Measurements from ENCODE around the gene LRRC45.

Gene LRRC45

DNA sequence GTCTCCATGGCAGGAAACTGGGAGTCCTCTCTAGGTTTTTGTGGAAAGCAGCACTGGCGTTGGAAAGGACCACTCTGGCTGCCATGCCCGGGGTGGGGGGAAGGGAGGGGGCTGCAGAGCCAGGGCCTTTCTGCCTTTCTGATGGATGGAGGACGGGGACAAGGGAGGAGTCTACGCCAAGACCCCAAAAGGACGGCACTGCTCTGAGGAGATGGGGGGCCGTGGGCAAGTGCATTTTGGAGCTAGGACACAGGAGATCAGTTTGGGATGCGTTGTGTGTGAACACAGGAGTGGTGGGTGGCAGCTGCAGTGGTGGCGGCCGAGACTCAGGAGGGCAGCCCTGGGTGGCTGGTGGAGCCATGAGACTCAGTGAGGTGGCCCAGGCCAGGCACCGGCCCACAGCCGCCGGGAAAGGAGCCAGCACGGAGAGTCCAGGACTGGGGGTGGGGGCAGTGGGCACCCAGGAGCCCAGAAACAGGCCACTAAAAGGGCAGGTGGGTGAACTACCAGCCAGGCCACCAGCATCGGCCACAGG, 2.5 kb upstream of the LRRC45 start:
- DNase-seq, result no peak

DNA sequence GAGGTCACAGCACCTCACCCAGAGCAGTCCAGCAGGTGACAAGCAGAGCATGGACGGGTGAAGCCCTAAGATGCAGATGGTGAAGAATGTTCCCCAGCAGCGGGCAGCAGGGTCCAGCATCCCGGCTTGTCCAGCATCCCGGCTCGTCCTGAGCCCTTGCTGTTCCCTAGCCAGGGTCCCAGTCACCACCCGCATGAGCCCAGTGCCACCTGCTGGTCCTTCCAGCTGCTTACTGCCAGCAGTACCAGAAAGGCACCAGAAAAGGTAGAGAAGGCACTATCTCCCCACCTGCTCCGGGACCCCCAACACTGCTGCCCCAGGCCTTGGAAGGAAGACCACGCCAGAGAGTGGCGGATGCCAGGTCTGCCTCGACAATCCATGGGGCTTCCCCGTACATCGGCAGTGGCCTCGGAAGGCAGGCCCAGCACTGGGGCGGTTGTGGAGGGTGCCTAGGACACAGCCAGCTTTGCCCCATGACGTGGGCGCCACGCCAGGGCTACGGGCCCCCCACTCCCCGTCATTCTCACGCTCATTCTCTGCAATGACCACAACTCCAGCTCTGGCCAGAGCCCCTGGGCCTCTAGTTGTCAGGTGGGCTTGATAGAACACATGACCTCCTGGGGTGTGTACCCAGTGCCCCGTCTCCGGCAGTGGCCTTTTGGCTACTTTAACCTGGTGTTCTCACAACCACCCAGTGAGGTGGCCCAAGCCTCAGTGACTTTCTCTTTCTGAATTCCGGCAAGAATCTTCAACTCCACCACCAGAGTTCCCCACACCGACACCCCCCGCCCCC, 1.8 kb upstream of the LRRC45 start:
- DNase-seq, result peak; percentile 72

DNA sequence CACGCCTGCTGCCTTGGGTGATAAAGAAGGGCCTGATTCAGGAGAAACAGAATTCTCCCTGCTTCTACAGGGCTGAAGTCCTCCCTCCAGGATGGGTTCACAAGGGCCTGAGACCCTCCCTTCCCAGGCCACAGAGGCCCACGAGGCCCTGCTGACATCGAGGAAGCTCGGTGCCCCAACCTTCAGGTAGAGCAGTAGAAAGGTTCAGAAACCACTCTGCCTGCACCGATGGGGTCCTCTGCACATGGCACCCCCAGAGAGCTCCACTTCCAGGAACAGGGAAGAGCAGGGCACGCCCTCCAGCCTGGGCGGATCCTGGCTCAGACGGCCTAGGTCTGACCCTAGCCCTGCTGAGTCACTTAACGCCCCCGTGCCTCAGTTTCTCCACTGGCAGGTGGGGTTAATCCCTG, 1.2 kb upstream of the LRRC45 start:
- no peak for DNase-seq

DNA sequence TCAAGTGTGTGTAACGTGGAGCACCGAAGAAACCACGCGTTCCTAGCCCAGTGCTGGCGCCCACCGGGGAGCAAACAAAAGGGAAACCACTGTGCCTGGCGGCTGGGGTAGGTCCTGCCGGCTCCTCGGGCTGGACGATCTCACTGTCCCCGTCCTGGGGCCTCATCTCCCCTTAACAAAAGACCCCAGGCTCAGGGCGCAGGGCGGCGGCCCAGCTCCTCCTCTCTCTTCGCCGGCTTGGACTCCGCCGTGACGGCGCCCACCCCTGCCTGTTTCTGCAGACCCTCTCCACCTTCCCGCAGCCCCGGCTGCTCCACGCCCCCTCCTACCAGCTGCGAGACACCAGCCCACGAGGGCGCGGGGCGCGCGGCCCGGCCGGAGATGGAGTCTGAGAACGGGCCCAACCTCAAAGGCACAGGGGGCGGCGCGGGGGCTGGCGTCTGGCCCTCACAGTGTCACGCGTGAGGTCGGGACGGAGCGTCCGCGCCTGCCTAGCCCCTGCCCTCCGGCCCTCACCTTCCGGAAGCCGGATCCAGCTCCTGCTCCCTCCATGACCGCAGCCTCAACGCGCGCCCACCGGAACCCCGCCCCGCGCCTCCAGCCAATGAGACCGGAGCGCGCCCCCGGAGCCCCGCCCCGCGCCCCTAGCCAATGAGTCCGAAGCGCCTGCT, 660 bp upstream of the LRRC45 start, which contains the start of gene CENPX:
TSS of gene CENPX (minus strand) at position 569 of the 671 bp plus-strand sequence. CDS start at position 552, 17 bp downstream.
- peak; percentile 58 for DNase-seq

DNA sequence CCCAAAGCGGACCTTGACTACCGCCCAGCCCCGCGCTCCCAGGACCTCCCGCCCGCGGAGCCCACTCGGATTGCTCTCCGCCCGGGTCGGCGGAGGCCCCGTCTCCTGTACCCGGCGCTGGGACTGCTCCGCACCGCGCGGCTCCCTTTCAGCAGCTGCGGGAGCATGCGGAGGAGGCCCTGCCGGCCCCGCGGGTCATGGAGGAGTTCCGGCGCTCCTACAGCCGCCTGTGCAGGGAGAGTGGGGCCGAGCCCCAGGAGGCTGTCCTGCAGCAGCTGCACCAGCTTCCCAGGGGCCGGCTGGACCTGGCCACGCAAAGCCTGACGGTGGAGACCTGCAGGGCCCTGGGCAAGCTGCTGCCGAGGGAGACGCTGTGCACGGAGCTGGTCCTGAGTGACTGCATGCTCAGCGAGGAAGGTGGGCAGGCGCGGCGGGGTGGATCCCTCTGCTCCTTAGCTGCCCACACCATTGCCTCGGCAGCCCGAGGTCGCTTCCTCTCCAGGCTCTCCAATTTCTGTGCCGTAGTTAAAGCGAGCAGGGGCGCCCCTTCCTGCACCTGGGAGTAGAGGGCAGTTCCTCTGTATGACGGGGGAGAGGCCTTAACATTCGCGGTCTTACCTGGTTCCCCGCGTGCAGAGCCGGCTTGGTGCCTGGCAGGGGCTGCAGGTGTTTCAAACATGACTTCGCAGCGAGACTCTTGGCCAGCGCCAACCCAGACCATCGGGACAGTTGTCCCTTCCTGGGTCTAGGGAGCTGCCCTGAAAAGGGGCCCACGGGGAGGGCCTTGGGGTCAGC, 539 bp downstream of the LRRC45 start:
- peak; percentile 64 for DNase-seq

DNA sequence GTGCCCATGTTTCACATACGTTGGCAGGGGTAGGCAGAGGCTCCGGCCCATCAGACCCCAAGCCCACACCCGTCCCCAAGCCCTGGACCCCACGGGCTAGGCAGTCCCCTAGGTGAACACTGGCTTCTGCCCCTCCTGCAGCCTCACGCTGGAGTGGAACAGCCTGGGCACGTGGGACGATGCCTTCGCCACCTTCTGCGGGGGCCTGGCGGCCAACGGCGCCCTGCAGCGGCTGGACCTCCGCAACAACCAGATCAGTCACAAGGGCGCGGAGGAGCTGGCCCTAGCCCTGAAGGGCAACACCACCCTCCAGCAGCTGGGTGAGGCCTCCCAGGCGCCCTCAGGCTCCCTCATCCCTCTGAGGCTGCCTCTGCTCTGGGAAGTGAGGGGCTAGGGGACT, 1.8 kb downstream of the LRRC45 start:
- no peak for DNase-seq

DNA sequence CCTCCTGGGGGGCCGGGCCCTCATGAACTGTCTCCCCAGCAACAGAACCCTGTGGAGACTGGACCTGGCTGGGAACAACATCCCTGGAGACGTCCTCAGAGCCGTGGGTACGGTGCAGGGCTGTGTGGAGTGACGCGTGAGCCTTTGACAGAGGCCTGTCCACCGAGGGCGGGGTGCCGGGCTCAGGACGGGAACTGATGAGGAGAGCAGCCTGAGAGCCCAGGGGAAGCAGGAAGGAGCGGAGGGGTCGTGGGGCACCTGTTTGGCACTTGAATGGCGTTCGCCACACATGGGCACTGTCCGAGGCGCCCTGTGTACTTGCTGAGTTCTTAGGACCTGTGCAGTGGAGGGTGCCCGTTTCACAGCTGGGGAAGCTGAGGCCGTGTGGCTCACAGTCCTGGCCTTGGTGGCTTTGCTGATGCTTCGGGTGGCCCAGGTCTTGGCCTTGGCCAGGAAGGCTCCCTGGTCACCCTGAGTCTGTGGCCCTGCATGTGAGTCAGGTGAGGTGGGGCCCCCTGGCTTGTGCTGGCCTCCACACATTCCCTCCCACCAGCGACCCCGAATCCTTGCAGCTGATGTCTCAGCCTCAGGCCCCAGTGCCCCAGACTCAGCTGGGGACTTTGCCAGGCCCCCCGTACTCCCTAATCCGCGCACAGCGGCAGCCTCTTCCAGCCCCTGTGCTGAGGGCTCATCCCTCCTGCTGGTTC, 2.4 kb downstream of the LRRC45 start:
- no peak for DNase-seq

DNA sequence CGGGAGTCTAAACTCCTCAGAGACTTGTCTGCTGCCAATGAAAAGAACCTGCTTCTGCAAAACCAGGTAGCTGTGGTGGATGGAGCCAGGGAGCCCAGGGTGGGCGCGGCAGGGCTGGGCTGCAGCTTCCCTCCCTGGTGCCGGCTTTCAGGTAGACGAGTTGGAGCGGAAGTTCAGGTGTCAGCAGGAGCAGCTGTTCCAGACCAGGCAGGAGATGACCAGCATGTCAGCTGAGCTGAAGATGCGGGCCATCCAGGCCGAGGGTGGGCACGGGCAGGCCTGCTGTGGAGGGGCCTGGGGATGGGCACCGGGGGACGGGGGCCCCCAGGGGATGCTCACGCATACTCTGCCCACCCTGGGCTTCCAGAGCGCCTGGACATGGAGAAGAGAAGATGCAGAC, 5.1 kb downstream of the LRRC45 start:
- no peak for DNase-seq

DNA sequence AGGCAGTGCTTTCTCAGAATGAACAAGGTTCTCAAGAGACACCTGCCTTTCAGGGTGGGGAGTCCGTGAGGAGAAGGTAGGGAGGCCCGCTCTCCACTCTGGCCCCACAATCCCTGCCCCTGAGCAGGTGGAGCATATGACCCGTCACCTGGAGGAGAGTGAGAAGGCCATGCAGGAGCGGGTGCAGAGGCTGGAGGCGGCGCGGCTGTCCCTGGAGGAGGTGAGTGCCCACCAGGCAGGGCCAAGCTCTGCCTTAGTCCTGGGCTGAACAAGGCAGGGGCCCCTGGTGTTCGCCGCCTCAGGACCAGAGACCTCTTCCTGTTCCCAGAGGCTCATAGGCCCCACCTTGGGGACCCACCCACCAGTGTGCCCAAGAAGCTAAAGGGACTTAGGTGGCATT, 5.9 kb downstream of the LRRC45 start:
- DNase-seq, result no peak

DNA sequence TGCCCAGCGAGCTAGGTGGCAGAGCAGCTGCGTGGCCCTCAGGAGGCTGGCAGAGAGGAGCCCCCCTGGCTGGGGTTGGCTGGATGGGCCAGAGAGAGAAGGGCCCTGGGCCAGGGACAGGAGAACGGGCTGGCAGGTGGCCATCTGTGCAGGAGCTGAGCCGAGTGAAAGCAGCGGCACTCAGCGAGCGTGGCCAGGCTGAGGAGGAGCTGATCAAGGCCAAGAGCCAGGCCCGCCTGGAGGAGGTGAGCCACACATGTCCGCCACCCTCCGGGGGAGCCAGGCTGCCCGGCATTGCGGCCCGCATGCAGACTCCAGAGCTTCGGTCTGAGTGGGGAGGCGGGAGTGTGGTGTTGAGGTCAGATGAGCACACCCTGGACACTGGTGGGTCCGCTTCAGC, 6.3 kb downstream of the LRRC45 start:
- DNase-seq, result no peak

DNA sequence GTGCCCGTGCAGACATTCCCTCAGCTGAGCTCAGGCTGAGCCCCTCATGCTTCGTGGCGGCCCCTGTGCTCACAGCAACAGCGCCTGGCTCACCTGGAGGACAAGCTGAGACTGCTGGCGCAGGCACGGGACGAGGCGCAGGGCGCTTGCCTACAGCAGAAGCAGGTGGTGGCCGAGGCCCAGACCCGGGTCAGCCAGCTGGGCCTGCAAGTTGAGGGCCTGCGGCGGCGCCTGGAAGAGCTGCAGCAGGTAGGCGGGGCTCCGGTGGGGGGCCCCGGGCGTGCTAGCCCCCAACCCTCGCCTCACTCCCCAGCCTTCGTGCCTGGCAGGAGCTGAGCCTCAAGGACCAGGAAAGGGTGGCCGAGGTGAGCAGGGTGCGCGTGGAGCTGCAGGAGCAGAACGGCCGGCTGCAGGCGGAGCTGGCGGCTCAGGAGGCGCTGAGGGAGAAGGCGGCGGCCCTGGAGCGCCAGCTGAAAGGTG, 6.9 kb downstream of the LRRC45 start:
- DNase-seq, result no peak

DNA sequence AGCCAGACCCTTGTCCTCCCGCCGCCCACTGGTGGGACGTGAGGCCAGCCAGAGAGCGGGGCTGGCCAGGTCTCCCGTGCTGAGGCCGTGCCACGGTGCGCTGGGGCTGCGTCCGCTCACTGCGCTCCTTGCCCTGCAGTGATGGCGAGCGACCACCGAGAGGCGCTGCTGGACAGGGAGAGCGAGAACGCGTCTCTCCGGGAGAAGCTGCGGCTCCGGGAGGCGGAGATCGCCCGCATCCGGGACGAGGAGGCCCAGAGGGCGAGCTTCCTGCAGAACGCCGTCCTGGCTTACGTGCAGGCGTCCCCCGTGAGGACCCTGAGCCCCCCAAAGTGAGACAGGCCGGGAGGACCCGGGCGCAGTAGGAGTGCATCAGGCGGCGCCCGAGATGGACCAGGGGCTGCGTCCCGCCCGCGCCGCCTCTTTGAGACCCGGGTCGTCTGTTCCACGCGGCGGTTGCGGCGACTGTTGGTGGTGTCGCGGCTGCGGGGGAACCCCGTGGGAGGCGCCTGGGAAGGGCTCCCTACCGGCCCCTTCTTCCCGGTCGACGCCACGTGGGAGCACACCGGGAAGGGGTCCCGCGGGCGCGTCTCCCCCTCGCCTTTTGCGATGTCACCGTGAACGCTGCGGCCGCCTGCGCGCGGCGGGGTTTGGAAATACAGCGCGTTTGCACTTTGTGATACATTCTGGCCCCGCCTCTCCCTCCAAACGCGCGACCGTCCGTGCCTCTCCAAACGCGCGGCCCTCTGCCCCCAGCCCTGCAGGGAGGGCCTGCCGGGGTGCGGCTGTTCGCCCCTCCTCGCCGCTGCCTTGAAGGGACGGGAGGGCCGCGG, 7.6 kb downstream of the LRRC45 start:
- peak; percentile 92 for DNase-seq

DNA sequence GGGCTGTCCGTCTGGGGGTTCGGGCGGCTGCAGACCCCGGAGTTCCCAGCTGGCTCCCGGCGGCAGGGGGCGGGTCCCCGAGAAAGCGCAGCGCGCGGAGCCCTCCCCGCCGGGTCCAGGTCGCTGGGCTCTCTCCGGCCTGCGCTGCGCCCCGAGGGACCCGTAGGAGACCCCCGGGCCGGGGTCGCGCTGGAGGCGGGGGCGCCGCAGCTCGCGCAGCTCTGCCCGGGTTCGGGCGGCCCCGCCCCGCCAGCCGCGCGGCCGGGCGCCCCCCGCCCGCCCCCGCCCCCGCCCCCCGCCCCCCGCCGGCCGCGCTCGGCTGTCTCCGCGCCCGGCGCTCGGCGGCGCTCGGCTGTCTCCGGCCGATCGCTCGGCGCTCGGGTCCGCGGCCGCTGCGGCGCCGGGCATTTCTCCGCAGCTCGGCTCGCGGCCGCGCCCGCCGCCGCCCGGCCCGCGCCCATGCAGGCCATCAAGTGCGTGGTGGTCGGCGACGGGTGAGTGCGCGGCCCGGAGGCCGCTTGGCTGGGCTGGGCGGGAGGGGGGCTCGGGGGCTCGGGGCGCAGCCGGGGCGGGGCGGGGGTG, 8.3 kb downstream of the LRRC45 start, which contains the start of gene RAC3:
TSS of gene RAC3 (plus strand) at position 376 of the 582 bp plus-strand sequence. CDS start at position 460, 84 bp downstream.
- peak; percentile 72 for DNase-seq

DNA sequence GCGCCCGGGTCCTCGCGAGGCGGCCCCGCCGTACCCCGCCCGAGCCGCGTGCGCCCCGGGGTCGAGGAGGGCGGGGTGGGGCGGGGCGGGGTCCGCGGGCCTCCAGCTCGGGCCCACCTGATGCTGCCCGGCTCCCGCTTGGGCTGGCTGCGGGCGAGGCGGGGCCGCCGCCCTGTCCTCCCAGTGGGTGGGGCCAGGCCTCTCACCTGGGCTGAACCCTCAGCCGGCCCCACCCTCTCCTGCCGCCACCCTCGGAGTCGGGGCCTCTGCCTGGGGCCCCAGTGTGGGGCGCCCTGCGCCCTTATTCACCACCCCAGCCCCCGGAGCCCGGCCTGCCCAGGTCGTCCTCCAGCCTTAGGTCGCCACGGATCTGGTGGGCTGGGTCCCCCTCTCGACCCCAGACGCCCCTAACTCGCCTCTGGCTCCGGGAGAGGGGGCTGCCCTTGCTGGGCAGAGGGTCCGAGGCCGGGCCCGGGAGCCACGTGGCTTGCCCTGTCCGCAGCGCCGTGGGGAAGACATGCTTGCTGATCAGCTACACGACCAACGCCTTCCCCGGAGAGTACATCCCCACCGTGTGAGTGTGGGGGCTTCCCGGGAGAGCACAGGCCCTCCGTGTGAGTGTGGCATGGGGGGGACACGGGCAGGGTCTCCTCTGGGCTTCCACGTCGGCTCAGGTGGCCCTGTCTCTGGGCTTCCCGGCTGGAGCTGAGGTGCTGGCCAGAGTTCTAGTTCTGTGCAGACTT, 9.0 kb downstream of the LRRC45 start:
- DNase-seq, result peak; percentile 75

DNA sequence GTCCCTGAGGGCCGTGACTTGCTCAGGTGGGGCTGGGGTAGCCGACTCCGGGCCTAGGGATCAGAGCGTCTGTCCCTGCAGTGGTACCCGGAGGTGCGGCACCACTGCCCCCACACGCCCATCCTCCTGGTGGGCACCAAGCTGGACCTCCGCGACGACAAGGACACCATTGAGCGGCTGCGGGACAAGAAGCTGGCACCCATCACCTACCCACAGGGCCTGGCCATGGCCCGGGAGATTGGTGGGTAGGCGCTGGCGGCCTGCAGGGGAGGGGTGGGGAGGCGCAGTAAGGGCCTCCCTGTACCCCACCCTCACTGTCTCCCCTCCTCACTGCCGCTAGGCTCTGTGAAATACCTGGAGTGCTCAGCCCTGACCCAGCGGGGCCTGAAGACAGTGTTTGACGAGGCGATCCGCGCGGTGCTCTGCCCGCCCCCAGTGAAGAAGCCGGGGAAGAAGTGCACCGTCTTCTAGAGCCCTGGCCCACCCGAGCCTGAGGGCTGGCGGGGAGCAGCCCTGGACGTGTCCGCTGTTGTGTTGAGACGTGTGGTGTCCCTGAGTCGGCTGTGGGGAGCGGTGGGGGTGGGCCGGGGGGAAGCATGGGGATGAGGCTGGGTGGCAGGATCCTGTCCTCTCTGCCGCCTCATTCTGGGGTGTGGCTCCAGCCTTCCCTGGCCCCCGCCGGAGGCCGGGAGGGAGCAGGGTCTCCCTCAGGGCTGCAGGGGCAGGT, 10.4 kb downstream of the LRRC45 start:
- DNase-seq, result no peak

DNA sequence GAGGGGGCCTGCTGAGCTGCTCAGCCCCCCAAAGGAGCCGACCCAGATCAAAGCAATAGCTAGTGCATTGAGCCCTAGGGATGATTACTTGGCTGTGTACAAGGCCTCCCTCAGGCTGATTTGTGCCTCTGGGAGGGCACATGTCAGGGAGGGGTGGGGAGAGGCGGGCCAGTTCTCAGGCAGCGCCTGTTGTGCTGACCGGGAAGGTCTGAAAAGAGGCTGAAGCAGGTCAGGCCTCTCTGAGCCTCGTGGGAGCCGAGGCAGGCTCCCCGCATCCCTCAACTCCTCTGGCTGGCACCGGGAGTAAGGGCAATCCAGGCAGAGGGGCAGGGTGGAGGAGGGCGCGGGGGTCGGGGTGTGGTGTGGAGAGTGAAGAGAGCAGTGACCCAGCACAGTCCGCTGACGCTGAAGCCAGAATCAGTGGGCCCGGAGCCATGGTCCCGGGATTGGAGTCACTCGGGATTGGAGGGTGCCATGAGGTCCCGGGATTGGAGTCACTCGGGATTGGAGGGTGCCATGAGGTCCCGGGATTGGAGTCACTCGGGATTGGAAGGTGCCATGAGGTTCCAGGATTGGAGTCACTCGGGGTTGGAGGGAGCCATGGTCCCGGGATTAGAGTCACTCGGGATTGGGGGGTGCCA, 11.4 kb downstream of the LRRC45 start:
- DNase-seq, result no peak

DNA sequence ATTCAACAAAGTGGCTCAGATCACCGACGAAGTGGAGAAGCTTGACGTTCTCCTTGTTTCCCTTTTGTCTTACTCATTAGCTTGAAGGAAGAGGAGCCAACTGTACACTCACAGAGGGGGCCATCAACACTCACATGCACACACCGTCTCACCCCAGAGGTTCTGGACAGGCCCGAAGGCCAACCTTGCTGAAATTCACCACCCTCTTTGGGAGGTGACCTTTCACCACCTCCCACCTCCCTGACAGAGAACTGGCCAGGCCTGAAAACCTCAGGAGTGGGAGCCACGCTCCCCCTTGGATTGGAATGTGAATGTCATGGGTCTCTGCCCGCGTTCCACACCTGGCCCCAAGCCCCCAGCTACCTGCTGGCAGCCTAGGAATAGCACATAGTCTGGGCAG, 12.4 kb downstream of the LRRC45 start:
- no peak for DNase-seq

DNA sequence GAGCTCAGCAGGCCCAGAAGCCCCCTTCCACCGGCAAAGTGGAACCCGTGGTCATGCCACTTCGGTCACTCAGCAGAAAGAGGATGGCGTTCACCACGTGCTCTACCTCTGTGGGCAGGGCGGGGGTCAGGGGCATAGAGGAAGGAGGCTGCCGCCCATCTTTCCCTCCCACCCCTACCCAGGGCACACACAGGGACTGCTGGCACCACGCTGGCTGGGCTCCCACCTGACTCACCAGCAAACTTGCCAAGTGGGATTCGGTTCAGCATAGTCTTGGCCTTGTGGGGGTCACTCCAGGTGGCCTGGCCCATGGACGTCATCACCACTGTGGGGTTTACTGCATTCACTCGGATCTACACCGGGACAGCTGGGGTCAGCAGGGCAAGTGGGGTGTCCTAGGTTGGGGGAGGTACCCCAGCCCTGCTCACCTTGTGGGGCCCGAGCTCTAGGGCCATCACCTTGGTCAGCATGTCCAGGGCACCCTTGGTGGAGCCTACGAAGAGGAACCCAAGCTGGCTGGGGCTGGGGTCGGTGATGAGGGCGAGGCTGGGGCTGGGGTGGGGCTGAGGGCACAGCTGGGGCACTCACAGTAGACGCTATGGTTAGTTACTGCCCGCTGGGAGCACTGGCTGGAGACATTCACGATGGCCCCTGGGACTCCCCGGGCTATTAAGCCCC, 13.0 kb downstream of the LRRC45 start:
- no peak for DNase-seq

All from NCI-H82 (cell line).